Upper lobe of left lung (tissue), 6 donors: ENCODE data around the gene PDHA2. TPM values are rescaled to one million over a fixed set of nuclear protein-coding genes. Genes with fewer than 3 reads are reported as not detected.
"Not testable (repeated sequence)": the region's sequence is repeated elsewhere in the genome, so short reads cannot be mapped to it uniquely, and the experiment has no call there.

Experiments
- ATAC-seq, 2 donors: fragments of 200-7000 bp; cut with Tn5 transposase; one replicate each; pipeline ENCODE4 v1.9.1; 2022; ENCODE audit warnings: mild to moderate bottlenecking in 2 of 2, moderate library complexity in 2 of 2; ENCODE audit not compliant: low FRiP score in 2 of 2
- DNase-seq, 2 donors: peaks; one replicate each; pipeline ENCODE4 v3.0.0-alpha.2; 2019 to 2020
- H3K27ac ChIP-seq, 4 donors: fragments of 200-600 bp; sonication (generic); one replicate each; pipeline ENCODE4 v1.5.1; 2016 to 2019
- H3K27me3 ChIP-seq, 4 donors: fragments of 200-600 bp; sonication (generic); one replicate each; pipeline ENCODE4 v1.5.1; 2017 to 2019
- H3K36me3 ChIP-seq, 4 donors: fragments of 200-600 bp; sonication (generic); one replicate each; pipeline ENCODE4 v1.5.1; 2016 to 2019
- H3K4me1 ChIP-seq, 4 donors: fragments of 200-600 bp; sonication (generic); one replicate each; pipeline ENCODE4 v1.5.1; 2018 to 2019
- H3K4me3 ChIP-seq, 4 donors: fragments of 200-600 bp; sonication (generic); one replicate each; pipeline ENCODE4 v1.5.1; 2017 to 2019; ENCODE audit warnings: mild to moderate bottlenecking in 2 of 4, moderate library complexity in 1 of 4
- H3K9me3 ChIP-seq, 4 donors: fragments of 200-600 bp; sonication (generic); one replicate each; pipeline ENCODE4 v1.5.1; 2018 to 2019
- EP300 ChIP-seq, 4 donors: sonication (generic); formaldehyde crosslinking; IDR thresholded peaks; one replicate each; pipeline ENCODE4 v1.5.1; 2017; ENCODE audit warnings: antibody characterized with exemption in 4 of 4, control low read depth in 2 of 4
- POLR2A ChIP-seq, 4 donors: fragments of 450-650 bp; IDR thresholded peaks; one replicate each; pipeline ENCODE4 v1.5.1; 2016 to 2017; ENCODE audit warnings: antibody characterized with exemption in 4 of 4, mild to moderate bottlenecking in 2 of 4
- POLR2AphosphoS5 ChIP-seq, 2 donors: sonication (generic); formaldehyde crosslinking; IDR thresholded peaks; one replicate each; pipeline ENCODE4 v1.5.1; 2017; ENCODE audit warnings: antibody characterized with exemption in 2 of 2
- WGBS, 2 donors: methylation state at CpG; one replicate each; pipeline ENCODE4 v1.1.5; 2017 to 2018; 5-methylcytosine and 5-hydroxymethylcytosine counted together
- total RNA-seq, 6 donors: library from RNA; depleted of rRNA in 4 of 6; stranded (reverse); fragments of >200 nt in 4 of 6; gene quantifications; one replicate each; pipeline versions ENCODE4 v1.1.0 to v1.2.1, GENCODE V29; 2016 to 2021
- TF ChIP-seq, protein P1 (sequence below), 6 experiments: fragments of 450-650 bp in 4 of 6; fragments of 200-600 bp in 2 of 6; sonication (generic) in 2 of 6; IDR thresholded peaks; one replicate each; pipeline ENCODE4 v1.5.1; 2016 to 2019; ENCODE audit warnings: antibody characterized with exemption in 6 of 6
- donor health status: DM: no; HTN: no; CAD: no; lungs with moderate emphysema.
- donor health status: DM: no; HTN: yes; CAD: no; lungs with severe emphysema.

Gene PDHA2
- total RNA-seq, 6 donors from 2014 or later: not detected

DNA sequence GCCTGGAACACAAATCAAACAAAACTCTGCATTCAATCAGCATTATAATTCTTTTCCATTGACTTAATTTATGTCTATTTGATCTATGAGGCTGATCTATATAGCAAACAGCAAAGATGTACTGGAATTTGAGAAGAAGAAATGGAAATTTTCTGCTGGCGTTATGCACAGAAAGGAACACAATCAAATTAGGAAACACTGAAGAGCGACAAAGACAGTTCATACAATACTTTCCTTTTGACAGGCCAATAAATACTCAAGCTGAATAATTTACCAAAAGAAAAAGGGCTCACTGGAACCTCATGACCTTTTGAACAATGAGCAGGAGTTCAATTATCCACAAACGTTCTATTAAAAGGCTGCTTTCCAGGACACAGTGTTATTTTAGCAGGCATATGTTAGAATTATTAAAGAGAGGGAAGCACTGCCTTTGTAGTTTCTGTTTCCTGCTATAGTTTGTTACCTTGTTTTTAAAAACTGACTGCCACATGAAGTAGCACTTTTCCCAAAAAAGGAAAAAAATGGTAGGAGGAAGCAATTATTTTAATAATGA is 8.1 kb downstream of the PDHA2 start:
- Histone ChIP-seq H3K9me3 (no peaks in the 10 kb centered on the region), H3K4me3 (no peak overlapping the region), H3K27me3 (no peaks in the 10 kb centered on the region), H3K36me3 (no peaks in the 10 kb centered on the region), H3K27ac (no peak overlapping the region), H3K4me1 (no peaks in the 10 kb centered on the region)
- no peak for DNase-seq
- WGBS, 2 donors: 47 to 49% methylated on average over 3 of the region's 3 CpGs
- no peak for TF ChIP-seq POLR2A (IDR thresholded peaks at IDR 0.05)
- no peak for TF ChIP-seq POLR2AphosphoS5 (IDR thresholded peaks at IDR 0.05)
- TF ChIP-seq, protein P1, sequence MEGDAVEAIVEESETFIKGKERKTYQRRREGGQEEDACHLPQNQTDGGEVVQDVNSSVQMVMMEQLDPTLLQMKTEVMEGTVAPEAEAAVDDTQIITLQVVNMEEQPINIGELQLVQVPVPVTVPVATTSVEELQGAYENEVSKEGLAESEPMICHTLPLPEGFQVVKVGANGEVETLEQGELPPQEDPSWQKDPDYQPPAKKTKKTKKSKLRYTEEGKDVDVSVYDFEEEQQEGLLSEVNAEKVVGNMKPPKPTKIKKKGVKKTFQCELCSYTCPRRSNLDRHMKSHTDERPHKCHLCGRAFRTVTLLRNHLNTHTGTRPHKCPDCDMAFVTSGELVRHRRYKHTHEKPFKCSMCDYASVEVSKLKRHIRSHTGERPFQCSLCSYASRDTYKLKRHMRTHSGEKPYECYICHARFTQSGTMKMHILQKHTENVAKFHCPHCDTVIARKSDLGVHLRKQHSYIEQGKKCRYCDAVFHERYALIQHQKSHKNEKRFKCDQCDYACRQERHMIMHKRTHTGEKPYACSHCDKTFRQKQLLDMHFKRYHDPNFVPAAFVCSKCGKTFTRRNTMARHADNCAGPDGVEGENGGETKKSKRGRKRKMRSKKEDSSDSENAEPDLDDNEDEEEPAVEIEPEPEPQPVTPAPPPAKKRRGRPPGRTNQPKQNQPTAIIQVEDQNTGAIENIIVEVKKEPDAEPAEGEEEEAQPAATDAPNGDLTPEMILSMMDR (IDR thresholded peaks at IDR 0.05): no peak
- TF ChIP-seq EP300 (IDR thresholded peaks at IDR 0.05): no peak
- no peak for ATAC-seq

DNA sequence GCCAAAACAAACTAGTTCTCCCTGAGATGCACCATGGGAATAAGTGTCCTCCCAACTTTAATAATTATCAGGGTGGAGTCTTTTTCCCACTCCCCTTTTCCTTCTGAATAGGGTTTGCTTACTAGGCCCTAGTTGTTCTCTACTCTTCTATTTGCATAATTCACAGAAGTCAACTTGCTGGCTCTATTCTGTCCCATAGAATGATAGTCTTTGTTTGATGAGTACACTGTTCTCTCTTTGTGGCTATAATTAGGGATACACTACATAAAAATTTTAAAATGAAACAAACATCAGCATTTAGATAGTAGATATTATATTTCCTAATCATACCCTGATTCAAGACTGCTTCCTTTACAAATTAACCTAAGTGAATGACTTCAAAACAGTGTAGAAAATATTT is 10.3 kb downstream of the PDHA2 start:
- no peaks in the 10 kb centered on the region for H3K36me3 ChIP-seq
- no peaks in the 10 kb centered on the region for H3K27me3 ChIP-seq
- H3K4me3 ChIP-seq: no peak overlapping the region
- DNase-seq (no peak), ATAC-seq (no peak)
- TF ChIP-seq, protein P1 (IDR thresholded peaks at IDR 0.05): no peak
- TF ChIP-seq POLR2AphosphoS5 (IDR thresholded peaks at IDR 0.05) (no peak), EP300 (IDR thresholded peaks at IDR 0.05) (no peak), POLR2A (IDR thresholded peaks at IDR 0.05) (no peak)
- H3K4me1 ChIP-seq: no peaks in the 10 kb centered on the region
- H3K27ac ChIP-seq: no peak overlapping the region
- no peaks in the 10 kb centered on the region for H3K9me3 ChIP-seq

DNA sequence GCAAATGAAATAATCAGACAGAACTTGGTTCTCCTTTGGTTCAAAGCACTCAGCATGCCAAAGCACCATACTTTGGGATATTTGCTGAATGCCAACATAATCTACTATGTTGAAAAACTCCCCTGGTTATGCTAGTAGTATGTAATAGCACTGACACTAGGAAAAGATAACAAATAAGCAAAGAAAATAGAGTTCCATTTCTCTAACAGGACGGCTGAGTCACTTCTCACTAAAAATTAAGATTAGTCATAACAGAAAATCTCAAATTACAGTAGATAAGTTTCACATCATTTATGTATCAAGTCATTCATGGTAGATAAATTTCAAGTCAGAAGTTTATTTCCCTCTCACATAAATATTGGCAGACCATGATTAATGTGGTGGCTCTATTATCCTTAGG is 17.9 kb downstream of the PDHA2 start:
- no peaks in the 10 kb centered on the region for H3K36me3 ChIP-seq
- DNase-seq: no peak
- WGBS, 2 donors: 69% methylated on average over 1 of the region's 1 CpG
- no peaks in the 10 kb centered on the region for H3K4me1 ChIP-seq
- H3K4me3 ChIP-seq: no peak overlapping the region
- H3K27ac ChIP-seq: no peak overlapping the region
- H3K27me3 ChIP-seq: no peaks in the 10 kb centered on the region
- ATAC-seq: no peak
- H3K9me3 ChIP-seq: no peaks in the 10 kb centered on the region
- no peak for TF ChIP-seq POLR2A (IDR thresholded peaks at IDR 0.05)

DNA sequence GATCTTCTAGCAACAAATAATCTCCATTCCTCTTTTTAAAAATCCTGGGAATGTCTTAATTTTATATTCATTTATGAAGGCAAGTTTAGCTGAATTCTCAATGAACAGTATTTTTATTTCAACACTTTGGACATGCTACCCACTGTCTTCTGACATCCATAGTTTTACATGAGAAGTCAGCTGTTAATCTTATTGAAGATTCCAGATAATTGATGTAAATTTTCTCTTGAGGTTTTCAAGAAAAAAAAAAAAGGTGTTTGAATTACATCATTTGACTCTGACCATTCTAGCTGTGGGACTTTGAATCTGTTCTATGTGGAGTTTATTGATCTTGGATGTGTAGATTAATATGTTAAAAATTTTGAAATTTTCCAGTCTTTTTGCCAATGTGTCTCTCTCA is 28.0 kb downstream of the PDHA2 start:
- TF ChIP-seq POLR2A (IDR thresholded peaks at IDR 0.05) (no peak), POLR2AphosphoS5 (IDR thresholded peaks at IDR 0.05) (no peak), EP300 (IDR thresholded peaks at IDR 0.05) (no peak)
- TF ChIP-seq, protein P1 (IDR thresholded peaks at IDR 0.05): no peak
- no peaks in the 10 kb centered on the region for H3K27me3 ChIP-seq
- no peaks in the 10 kb centered on the region for H3K36me3 ChIP-seq
- ATAC-seq (no peak), DNase-seq (no peak)
- H3K9me3 ChIP-seq: peaks cover 3 to 18% (median 5%) of the 10 kb centered on the region in 4 donors
- no peak overlapping the region for H3K27ac ChIP-seq
- H3K4me1 ChIP-seq: no peaks in the 10 kb centered on the region
- H3K4me3 ChIP-seq: no peak overlapping the region

DNA sequence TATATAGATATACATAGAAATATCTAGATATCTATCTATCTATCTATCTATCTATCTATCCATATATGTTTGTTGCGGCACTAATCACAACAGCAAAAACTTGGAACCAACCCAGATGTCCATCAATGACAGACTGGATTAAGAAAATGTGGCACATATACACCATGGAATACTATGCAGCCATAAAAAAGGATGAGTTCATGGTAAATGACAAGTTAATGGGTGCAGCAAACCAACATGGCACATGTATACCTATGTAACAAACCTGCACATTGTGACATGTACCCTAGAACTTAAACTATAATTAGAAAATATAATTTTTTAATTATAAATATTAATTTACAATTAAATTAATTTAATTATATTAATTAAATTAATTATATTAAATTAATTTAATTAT is 29.5 kb downstream of the PDHA2 start:
- ATAC-seq, H3K4me3 ChIP-seq, DNase-seq, H3K27ac ChIP-seq, H3K36me3 ChIP-seq, H3K27me3 ChIP-seq, H3K4me1 ChIP-seq: not testable (repeated sequence)
- WGBS, 2 donors: 96 to 100% methylated on average over 1 of the region's 1 CpG
- H3K9me3 ChIP-seq: peaks cover 3 to 18% (median 5%) of the 10 kb centered on the region in 4 donors

DNA sequence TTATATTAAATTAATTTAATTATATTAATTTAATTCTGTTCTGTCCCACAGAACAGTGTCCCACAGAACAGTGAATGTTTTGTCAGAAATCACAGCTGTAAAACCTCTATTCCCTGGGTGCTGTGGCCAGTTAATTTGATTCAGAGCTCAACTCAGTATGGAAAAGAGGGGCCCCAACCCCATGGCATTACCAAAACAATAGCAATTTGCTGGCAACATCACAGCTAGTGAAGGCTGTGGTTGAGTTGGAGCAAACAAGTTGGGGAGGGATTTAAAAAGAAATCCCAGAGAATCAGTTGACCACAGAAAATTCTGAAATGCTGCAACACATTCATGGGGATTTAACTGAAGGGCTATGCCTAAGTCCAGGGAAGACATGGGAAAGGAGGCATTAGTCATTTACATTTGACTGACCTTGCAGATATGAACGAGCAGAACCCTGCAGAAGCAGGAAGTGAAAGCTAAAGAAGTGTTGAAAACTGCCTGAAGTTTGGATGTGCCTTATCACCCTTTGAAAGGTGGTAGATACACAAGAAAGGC is 30.1 kb downstream of the PDHA2 start:
- WGBS, 2 donors: 32 to 67% methylated on average over 1 of the region's 1 CpG

More for the DNA sequence above, 30.1 kb downstream of the PDHA2 start:
- no peaks in the 10 kb centered on the region for H3K36me3 ChIP-seq
- TF ChIP-seq POLR2A (IDR thresholded peaks at IDR 0.05) (no peak), POLR2AphosphoS5 (IDR thresholded peaks at IDR 0.05) (no peak), EP300 (IDR thresholded peaks at IDR 0.05) (no peak)
- TF ChIP-seq, protein P1 (IDR thresholded peaks at IDR 0.05): no peak
- DNase-seq (no peak), ATAC-seq (no peak)
- no peaks in the 10 kb centered on the region for H3K4me1 ChIP-seq
- no peak overlapping the region for H3K4me3 ChIP-seq
- peaks cover 3 to 18% (median 5%) of the 10 kb centered on the region in 4 donors for H3K9me3 ChIP-seq
- H3K27ac ChIP-seq: no peak overlapping the region
- H3K27me3 ChIP-seq: no peaks in the 10 kb centered on the region
